ENCODE data around the gene CNBP.
"Not testable (repeated sequence)": the region's sequence is repeated elsewhere in the genome, so short reads cannot be mapped to it uniquely, and the experiment has no call there.

The CNBP gene

DNA sequence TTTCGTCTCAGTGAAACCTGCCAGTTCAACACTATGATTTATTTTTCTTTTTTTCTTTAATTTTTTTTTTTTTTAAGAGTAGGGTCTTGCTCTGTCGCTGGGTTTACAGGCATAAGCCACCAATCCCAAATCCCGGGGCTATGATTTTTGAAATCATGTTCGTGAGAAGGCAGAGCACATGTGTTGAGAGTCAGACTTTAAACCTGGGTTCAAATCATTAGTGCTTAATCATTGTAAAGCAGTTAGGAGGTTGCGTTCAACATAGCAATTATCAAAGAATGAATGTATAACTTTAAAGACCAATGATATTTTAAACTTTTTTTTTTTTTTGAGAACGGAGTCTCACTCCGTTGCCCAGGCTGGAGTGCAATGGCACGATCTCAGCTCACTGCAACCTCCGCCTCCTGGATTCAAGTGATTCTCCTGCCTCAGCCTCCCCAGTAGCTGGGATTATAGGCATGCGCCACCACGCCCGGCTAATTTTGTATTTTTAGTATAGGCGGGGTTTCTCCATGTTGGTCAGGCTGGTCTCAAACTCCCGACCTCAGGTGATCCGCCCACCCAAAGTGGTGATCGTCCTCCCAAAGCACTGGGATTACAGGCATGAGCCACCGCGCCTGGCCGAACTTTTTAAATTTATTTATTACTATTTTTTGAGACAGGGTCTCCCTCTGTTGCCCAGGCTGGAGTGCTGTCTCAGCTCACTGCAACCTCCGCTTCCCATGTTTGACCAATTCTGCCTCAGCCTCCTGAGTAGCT lies 1.3 kb upstream of the CNBP start:
- not testable (repeated sequence) for DNase-seq (ENCODE audit: low read depth in 2 of 2)

- no peak for DNase-seq (ENCODE audit: low read depth in 2 of 2)
Observed at GRCh38 chr3:129184396-129184657, 631 bp upstream of the CNBP start.

GRCh38 chr3:129182390-129183185 lies 1.1 kb downstream of the CNBP start:
- no peak for DNase-seq (ENCODE audit: low read depth in 2 of 2)

DNA sequence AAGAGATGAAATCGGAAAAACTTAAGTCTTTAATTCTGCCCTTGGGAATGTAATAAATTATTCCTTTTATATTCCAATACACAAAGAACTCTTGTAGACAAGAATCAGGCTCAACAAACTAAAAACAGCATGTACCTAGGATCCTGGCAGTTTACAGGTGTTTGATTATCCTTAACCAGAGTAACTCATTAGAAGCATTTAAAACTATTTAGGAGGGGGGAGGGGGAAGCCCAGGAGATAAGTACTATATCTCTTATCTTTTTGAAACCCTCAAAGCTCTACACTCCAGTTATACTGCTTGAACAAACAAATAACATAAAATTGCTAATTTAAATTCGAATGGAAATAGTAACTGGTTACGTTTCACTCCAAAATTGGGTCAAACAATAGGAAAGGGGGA lies 1.9 kb downstream of the CNBP start:
- DNase-seq (ENCODE audit: low read depth in 2 of 2), result no peak

DNA sequence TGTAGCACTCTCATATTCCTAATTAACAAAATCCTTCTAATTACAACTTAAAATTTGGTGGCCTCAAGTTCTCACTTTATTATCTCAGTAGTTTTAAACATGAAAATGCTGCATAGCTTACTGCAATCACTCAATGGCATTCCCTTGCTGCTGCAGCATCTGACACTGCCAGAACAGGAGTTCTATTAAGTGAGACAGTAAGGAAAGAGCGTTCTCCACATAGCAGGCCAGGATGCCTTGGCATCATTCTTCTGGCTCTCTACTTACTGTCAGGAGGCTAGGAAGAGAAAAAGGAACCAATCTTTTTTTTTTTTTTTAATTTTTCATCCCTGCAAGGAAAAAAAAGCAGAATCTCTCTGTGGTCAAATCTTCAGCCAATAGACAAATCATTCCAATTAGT lies 3.2 kb downstream of the CNBP start:
- DNase-seq (ENCODE audit: low read depth in 2 of 2), result no peak

- DNase-seq (ENCODE audit: low read depth in 2 of 2), result no peak
Observed at GRCh38 chr3:129176051-129176450, 7.6 kb downstream of the CNBP start.

DNA sequence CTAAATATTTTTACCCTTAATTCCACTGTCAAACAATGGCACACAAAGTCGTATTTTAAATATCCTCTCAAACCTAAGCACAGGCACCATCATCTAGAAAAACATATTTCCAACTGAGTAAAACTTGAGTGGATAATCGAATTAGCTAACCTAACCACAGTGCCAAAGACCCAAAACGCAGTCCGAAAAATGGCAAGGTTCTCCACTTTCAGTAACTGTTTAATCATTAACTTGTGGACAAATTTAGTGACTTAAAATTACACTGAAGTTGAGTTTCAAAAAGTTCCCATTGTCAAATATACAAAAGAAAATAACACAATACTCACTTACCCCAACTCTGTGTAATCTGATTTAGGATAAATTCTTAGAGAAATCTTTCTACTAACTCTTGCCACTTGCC lies 10.0 kb downstream of the CNBP start:
- DNase-seq (ENCODE audit: low read depth in 2 of 2), result no peak

- DNase-seq (ENCODE audit: low read depth in 2 of 2), result no peak
Observed at GRCh38 chr3:129173206-129173605, 10.5 kb downstream of the CNBP start.

- DNase-seq (ENCODE audit: low read depth in 2 of 2), result no peak
Observed at GRCh38 chr3:129166579-129167332, 16.9 kb downstream of the CNBP start.

GRCh38 chr3:129165594-129165993 lies 18.1 kb downstream of the CNBP start:
- DNase-seq (ENCODE audit: low read depth in 2 of 2), result not testable (repeated sequence)

GRCh38 chr3:129164500-129164899 lies 19.2 kb downstream of the CNBP start:
- no peak for DNase-seq (ENCODE audit: low read depth in 2 of 2)

GRCh38 chr3:129162729-129163579 lies 20.7 kb downstream of the CNBP start:
- no peak for DNase-seq (ENCODE audit: low read depth in 2 of 2)

DNA sequence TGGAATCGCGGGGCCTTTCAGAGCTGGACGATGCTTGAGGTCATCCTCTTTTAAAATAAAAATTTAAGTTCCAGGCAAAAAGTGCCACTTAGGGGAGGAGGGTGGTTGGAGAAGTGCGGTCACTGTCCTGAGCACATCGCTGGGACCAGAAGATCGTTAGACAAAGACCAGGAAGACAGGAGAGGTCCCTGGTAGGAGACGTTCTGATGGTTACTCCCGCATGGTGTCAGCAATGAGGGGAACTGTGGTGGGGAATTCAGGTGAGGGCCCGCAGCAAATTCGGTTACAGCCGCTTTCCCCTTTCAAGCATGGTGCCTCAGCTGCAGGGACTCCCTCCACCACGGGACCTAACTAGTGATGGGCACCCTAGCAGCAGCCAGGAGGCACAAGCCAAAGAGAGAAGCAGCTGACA lies 21.8 kb downstream of the CNBP start:
- peak in 1 of 2 donors; percentile 12 for DNase-seq (ENCODE audit: low read depth in 2 of 2)

- peak; percentile 76 to 84 for DNase-seq (ENCODE audit: low read depth in 2 of 2)
Observed at GRCh38 chr3:129160891-129161859, 22.5 kb downstream of the CNBP start, which contains the start of gene ISY1. ISY1 (minus strand) TSS chr3:129161063; CDS start chr3:129160975, 88 bp downstream.

DNA sequence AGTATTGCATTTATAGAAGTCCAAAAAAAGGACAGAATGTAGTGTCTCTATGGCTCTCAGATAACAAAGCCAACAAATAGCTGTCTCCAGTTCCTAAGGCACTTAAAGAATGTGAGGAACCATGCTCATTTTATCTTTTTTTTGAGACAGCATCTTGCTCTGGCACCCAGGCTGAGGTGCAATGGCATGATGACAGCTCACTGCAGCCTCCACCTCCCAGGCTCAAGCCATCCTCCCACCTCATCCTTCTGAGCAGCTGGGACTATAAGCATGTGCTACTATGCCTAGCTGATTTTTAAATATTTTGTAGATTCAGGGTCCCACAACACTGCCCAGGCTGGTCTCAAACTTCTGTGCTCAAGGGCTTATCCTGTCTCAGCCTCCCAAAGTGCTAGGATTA lies 38.9 kb downstream of the CNBP start:
- DNase-seq (ENCODE audit: low read depth in 2 of 2), result no peak

GRCh38 chr3:129141011-129141410 lies 42.7 kb downstream of the CNBP start:
- not testable (repeated sequence) for DNase-seq (ENCODE audit: low read depth in 2 of 2)

DNA sequence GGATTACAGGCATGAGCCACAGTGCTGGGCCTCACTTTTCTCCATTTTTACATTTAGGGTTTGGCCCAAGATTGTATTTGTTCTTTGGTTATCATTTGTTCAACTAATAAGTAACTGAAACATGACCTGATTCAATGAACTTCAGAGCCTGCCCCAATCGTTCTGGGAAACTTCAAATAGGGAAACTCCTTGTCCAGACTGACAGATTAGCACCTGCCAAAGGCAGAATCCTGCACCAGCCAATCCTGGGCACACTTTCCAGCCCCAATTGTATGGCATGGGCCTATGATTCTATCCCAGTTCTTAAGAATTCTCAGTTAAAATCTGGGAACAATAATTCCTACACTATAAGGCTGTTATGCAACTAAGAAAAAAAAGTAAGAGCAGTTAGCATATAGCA lies 43.8 kb downstream of the CNBP start:
- no peak for DNase-seq (ENCODE audit: low read depth in 2 of 2)

- not testable (repeated sequence) for DNase-seq (ENCODE audit: low read depth in 2 of 2)
Observed at GRCh38 chr3:129136275-129136674, 47.4 kb downstream of the CNBP start.

GRCh38 chr3:129132097-129132866 lies 51.4 kb downstream of the CNBP start:
- no peak for DNase-seq (ENCODE audit: low read depth in 2 of 2)
